Mucosa of rectum (tissue), 2 donors: Measurements from ENCODE around the gene RNF214.
A peak's percentile ranks its signal among the peaks of the same experiment; 100 is the strongest.

Experiments
- H3K27ac ChIP-seq, 2 donors: one replicate each; pipeline ENCODE4 v1.7.0; 2013; ENCODE audit warnings: inconsistent platforms in 2 of 2, low read depth in 2 of 2, low read length in 2 of 2
- H3K27me3 ChIP-seq, 2 donors: one replicate each; pipeline ENCODE4 v1.7.0; 2013; ENCODE audit warnings: low read length in 2 of 2; ENCODE audit not compliant: control insufficient read depth in 2 of 2, insufficient read depth in 2 of 2
- H3K36me3 ChIP-seq, 2 donors: one replicate each; pipeline ENCODE4 v1.7.0; 2013; ENCODE audit warnings: low read length in 2 of 2; ENCODE audit not compliant: control insufficient read depth in 2 of 2, insufficient read depth in 2 of 2
- H3K4me1 ChIP-seq, 2 donors: one replicate each; pipeline ENCODE4 v1.7.0; 2013; ENCODE audit warnings: low read length in 2 of 2, mild to moderate bottlenecking in 1 of 2; ENCODE audit not compliant: control insufficient read depth in 2 of 2, insufficient read depth in 2 of 2
- H3K4me3 ChIP-seq, 2 donors: one replicate each; pipeline ENCODE4 v1.7.0; 2013; ENCODE audit warnings: low read length in 2 of 2
- H3K9ac ChIP-seq, 2 donors: one replicate each; pipeline ENCODE4 v1.7.0; 2013; ENCODE audit warnings: low read length in 2 of 2, low read depth in 1 of 2, mild to moderate bottlenecking in 1 of 2
- H3K9me3 ChIP-seq, 2 donors: one replicate each; pipeline ENCODE4 v1.7.0; 2013; ENCODE audit warnings: low read length in 2 of 2; ENCODE audit not compliant: control insufficient read depth in 2 of 2
- donor health status: healthy.
- donor health status: Normal muscosa, but diverticular disease.

Gene RNF214

DNA sequence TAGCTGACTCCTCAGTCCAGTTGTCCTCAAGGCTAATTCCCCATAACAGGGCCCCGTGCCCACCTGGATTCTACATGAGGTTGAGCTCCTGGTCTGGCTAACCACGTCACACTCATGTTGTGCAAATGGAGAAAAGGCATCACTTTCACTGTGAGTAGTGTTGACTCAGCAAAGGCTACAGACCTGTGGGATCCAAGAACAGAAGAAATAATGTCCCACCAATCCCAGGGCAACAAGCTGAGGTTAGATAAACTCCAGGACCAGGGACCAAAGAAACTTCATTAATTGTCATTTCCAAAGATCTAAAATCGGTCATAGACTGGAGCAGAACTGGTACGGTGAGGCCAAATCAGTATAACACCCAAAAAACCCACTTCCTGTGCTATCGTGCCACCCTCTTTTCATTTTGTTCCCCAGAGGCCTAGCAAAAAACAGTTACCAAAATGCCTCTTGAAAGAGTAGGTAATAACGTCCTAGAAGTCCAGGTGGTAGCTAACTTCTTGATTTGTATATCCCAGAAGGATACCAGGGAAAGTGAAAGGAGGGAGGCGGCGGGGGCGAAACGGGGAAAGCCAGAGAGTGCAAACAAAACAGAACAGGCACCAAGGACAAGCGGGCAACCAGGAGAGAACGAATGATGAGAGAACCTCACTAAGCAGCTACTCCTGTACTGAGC is 2.0 kb upstream of the RNF214 start:
- H3K4me3 ChIP-seq: peak overlapping the region; percentile 98
- peaks cover 37 to 44% of the 10 kb centered on the region in 2 donors for H3K36me3 ChIP-seq
- no peaks in the 10 kb centered on the region for H3K27me3 ChIP-seq
- peak overlapping the region; percentile 93 to 94 for H3K27ac ChIP-seq
- H3K9me3 ChIP-seq: no peaks in the 10 kb centered on the region
- peaks cover 24 to 26% of the 10 kb centered on the region in 2 donors for H3K4me1 ChIP-seq
- peak overlapping the region; percentile 96 for H3K9ac ChIP-seq

DNA sequence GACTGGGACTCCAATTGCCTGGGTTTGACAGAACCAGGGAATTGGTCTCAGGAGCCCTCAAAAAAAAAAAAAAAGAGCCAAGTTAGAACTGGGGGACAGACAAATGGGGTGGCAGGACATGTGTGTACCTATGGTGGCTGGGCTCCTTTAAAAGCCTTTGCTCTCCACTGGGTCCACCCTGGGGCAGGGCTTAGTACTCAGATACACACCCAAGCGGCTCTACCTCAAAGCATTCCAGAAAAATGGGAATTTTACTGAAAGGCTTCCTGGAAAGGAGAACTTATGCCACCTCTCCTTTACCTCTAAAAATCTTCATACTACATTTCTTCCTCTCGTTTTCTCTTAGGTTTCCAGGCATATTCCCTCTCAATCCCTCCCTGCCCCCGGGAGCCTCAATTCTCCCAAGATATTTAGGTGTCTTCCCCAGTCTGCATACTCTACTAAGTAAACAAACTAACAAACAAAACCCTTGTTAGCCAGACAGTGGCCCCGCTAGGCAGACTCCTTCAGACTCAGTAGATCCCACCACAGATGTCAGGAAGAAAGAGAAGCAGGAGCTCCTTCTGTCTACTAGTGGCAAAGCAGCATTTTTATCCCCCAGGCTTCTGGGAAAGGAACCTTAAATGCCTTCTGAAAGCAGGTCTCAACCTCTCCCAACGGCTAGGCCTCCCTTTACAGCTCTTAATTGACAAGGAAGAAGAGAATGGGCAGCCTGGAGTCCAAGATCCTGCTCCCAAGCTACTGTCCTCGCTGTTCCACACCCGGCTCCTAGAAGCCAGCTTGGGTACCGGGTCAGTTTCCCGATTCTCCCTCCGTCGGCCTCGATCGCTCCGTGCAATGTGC is 1.3 kb upstream of the RNF214 start:
- Histone ChIP-seq H3K27ac (peak overlapping the region; percentile 93 to 94), H3K4me1 (peaks cover 18 to 19% of the 10 kb centered on the region in 2 donors), H3K9me3 (no peaks in the 10 kb centered on the region), H3K9ac (peak overlapping the region; percentile 96), H3K4me3 (peak overlapping the region; percentile 98), H3K36me3 (peaks cover 34 to 38% of the 10 kb centered on the region in 2 donors), H3K27me3 (no peaks in the 10 kb centered on the region)

DNA sequence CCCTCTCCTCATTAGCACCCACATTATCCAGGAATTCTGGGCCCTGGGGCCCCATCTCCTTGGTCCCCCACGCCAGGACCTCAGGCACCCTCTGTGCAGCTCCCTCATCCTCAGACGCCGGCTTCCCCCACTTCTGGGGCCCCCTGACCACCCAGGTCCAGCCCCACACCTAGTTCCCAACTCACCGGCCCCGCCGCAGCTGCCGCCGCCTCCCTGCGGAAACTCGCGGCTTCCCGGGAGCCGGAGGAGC is 704 bp upstream of the RNF214 start, which contains the start of gene PCSK7:
PCSK7 (minus strand) TSS at position 232 of the 250 bp plus-strand sequence. CDS start 2,229 bp downstream, outside the sequence.
- H3K27me3 ChIP-seq: no peaks in the 10 kb centered on the region
- H3K36me3 ChIP-seq: peaks cover 31 to 35% of the 10 kb centered on the region in 2 donors
- H3K4me1 ChIP-seq: peaks cover 17 to 19% of the 10 kb centered on the region in 2 donors
- H3K9me3 ChIP-seq: no peaks in the 10 kb centered on the region
- H3K27ac ChIP-seq: peak within 1 kb of the TSS; percentile 93 to 94
- peak within 1 kb of the TSS; percentile 98 for H3K4me3 ChIP-seq
- peak within 1 kb of the TSS; percentile 96 for H3K9ac ChIP-seq

DNA sequence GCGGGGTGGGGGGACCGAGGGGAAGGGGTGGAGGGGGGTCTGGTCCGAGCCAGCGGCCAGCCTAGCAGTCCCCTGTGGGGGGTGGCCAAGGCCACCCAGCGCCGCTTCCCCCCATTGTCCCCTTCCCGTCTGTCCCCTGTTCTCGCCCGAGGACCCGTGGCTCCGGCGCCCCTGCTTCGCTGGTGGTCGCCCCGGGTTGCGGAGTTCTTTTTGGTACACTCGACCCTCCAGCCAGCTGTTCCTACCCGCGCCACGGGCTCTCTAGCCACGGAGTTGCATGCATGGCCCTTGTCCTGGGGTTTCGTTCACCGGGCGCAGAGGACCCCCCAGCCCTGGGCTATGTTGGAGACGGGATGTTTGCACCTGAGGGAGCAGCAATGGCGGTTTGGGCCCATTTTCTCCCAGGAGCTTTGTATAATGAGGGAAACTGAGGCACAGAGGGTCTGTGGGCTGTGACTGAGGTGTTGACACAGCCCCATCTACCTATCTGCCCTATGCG is 489 bp downstream of the RNF214 start:
- peaks cover 17 to 19% of the 10 kb centered on the region in 2 donors for H3K4me1 ChIP-seq
- no peaks in the 10 kb centered on the region for H3K9me3 ChIP-seq
- H3K36me3 ChIP-seq: peaks cover 21 to 24% of the 10 kb centered on the region in 2 donors
- peak overlapping the region; percentile 49 to 93 for H3K27ac ChIP-seq
- peak overlapping the region; percentile 74 to 79 for H3K9ac ChIP-seq
- H3K4me3 ChIP-seq: peak overlapping the region; percentile 81 to 87
- H3K27me3 ChIP-seq: no peaks in the 10 kb centered on the region

DNA sequence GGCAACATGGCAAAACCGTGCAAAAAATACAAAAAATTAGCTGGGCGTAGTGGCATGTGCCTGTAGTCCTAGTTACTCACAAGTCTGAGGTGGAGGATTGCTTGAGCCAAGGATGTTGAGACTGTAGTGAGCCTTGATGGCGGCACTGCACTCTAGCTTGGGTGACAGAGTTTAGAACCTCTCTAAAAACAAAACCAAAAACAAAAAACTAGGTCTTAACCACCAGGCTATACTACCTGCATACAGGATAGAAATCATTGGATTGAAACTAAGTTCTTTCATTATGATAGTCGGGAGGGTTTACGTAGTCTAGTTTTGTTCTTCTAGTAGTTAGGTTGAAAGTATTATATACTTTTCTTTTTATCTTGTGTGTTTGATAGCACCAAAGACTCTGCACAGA is 5.8 kb downstream of the RNF214 start:
- Histone ChIP-seq H3K27me3 (no peaks in the 10 kb centered on the region), H3K4me3 (no peak overlapping the region), H3K27ac (no peak overlapping the region), H3K9ac (no peak overlapping the region), H3K4me1 (peaks cover under 1 to 1% of the 10 kb centered on the region in 2 donors), H3K36me3 (peaks cover 13 to 23% of the 10 kb centered on the region in 2 donors), H3K9me3 (no peaks in the 10 kb centered on the region)

DNA sequence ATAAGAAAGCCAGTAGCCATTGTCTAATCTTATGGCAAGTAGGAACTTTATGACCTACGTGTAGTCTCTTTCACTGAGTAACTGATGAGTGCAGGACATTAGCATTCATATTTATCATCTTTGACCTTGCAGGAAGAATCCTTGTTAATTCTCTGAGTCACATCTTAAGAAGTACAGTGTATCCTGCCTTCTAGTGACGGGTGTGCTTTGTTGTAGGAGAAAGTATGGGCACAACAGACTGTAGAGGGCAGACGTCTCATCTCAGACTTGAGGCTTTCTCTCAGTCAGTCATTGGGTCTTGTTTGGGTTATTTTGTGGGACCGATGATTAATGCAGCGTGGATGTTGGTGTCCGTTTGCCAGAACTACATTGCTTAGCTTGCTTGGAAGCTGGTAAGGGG is 6.8 kb downstream of the RNF214 start:
- Histone ChIP-seq H3K27ac (no peak overlapping the region), H3K9me3 (no peaks in the 10 kb centered on the region), H3K27me3 (no peaks in the 10 kb centered on the region), H3K36me3 (peaks cover 21 to 31% of the 10 kb centered on the region in 2 donors), H3K4me1 (no peaks in the 10 kb centered on the region), H3K4me3 (no peak overlapping the region), H3K9ac (no peak overlapping the region)

DNA sequence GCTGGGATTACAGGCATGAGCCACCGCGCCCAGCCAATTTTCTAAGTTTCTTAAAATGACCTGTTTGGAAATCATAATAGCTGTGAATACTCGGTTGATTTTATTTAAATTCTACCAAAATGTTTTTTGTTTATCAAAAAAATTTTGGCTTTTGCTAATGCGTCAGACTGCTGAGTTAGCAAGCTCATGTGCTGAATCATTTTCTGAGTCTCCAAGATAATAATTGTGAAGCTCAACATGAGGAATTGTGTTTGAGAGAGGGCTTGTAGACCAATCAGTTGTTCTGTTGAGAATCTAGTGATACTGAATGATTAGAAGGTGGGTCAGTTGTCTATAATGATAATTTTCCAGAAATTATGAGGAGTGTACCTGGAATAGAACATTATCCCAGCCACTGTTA is 15.9 kb downstream of the RNF214 start:
- no peak overlapping the region for H3K4me3 ChIP-seq
- no peak overlapping the region for H3K9ac ChIP-seq
- H3K27ac ChIP-seq: no peak overlapping the region
- no peaks in the 10 kb centered on the region for H3K27me3 ChIP-seq
- no peaks in the 10 kb centered on the region for H3K9me3 ChIP-seq
- peaks cover 20 to 41% of the 10 kb centered on the region in 2 donors for H3K36me3 ChIP-seq
- no peaks in the 10 kb centered on the region for H3K4me1 ChIP-seq

DNA sequence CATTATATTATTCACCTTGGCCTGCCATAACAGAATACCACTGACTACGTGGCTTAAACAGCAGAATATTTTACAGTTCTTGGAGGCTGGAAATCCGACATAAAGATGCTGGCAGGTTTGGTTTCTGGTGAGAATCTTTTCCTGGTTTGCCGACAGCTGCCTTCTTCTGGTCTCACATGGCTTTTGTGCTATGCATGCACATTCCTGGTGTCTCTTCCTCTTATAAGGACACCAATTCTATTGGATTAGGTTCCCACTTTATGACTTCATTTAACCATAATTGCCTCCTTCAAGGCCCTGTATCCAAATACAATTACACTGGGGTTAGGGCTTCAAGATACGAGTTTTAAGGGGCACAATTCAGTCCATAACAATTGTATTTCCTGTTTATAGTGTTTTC is 17.1 kb downstream of the RNF214 start:
- Histone ChIP-seq H3K9ac (no peak overlapping the region), H3K27ac (no peak overlapping the region), H3K4me3 (no peak overlapping the region), H3K27me3 (no peaks in the 10 kb centered on the region), H3K36me3 (peaks cover 11 to 31% of the 10 kb centered on the region in 2 donors), H3K4me1 (no peaks in the 10 kb centered on the region), H3K9me3 (no peaks in the 10 kb centered on the region)

DNA sequence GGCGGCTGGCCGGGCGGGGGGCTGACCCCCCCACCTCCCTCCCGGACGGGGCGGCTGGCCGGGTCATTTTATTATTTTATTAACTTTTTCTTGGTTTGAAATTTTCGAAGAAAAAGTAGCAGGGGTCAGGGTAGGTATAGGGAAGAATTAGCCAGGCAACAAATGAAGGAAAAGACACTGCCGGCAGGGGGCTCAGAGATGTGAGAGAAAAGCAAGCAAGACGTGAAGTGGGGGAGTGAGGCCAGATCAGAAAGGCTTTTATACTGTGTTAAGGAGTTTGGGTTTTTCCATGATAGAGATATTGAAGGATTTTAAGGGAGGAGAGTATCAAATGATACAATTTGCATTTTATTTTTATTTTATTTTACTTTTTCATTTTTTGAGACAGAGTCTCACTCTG is 19.0 kb downstream of the RNF214 start:
- Histone ChIP-seq H3K36me3 (peaks cover 9 to 29% of the 10 kb centered on the region in 2 donors), H3K27me3 (no peaks in the 10 kb centered on the region), H3K4me3 (no peak overlapping the region), H3K9ac (no peak overlapping the region), H3K4me1 (no peaks in the 10 kb centered on the region), H3K27ac (no peak overlapping the region), H3K9me3 (no peaks in the 10 kb centered on the region)

DNA sequence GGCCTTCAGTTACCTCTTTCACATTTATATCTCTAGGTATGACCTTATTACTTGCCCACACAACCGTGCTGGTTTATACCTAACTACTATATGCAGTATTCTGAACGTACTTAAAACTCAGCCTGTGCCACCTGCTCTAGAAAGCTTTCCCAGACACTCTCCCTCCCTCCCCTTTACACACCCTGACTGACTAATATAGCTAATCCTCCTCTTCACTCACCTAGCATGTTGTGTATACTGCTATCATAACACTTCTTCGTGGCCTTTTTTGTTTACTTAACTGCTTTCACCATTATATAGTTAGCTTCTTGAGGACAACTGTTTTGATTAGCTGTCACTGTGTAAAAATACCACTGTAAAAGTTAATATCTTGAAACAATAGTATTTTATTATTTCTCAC is 23.5 kb downstream of the RNF214 start:
- no peaks in the 10 kb centered on the region for H3K27me3 ChIP-seq
- no peaks in the 10 kb centered on the region for H3K9me3 ChIP-seq
- H3K9ac ChIP-seq: no peak overlapping the region
- peaks cover 5 to 7% of the 10 kb centered on the region in 2 donors for H3K36me3 ChIP-seq
- no peak overlapping the region for H3K4me3 ChIP-seq
- no peak overlapping the region for H3K27ac ChIP-seq
- H3K4me1 ChIP-seq: no peaks in the 10 kb centered on the region
